HepG2 (cell line): ENCODE measurements around the gene METAP2. TPM values are rescaled to one million over a fixed set of nuclear protein-coding genes. Genes with fewer than 3 reads are reported as not detected.

Experiments
- ATAC-seq: fragments of 200-7000 bp; cut with Tn5 transposase; 3 replicates; pipeline ENCODE4 v1.9.1; 2020; ENCODE audit warnings: mild to moderate bottlenecking, moderate library complexity
- BruUV-seq: library from RNA; stranded (reverse); fragments of 400-500 nt; replicated peaks from 2 replicates; lab custom pipeline; 2021; lab: Mats Ljungman, UMichigan
- CTCF ChIA-PET: fragments of 300-600 bp; formaldehyde crosslinking; extraction: SDS; loops from one replicate; lab custom pipeline; 2021; ENCODE audit warnings: low total read pairs, inconsistent platforms, low intra/inter-chr PET ratio; lab: Yijun Ruan, JAX
- POLR2A ChIA-PET: fragments of 350-600 bp; sonication (Branson Sonifier 250); formaldehyde crosslinking; loops from one replicate; lab custom pipeline; 2020; ENCODE audit warnings: antibody characterized with exemption, inconsistent platforms; lab: Yijun Ruan, JAX
- DNase-seq: peaks from one replicate; pipeline ENCODE4 v3.0.0-alpha.2; 2015; ENCODE audit warnings: low spot score
- FAIRE-seq: peaks from 3 replicates; lab custom pipeline; 2011; peaks lifted over from hg19 to GRCh38; lab: Jason Lieb, UNC
- H2AFZ ChIP-seq: one replicate; pipeline ENCODE4 v1.6.1; 2011; ENCODE audit warnings: low read length, inconsistent platforms
- H3K27ac ChIP-seq: fragments of 300-600 bp; 3 replicates; pipeline ENCODE4 v1.8.0; 2011; ENCODE audit warnings: mixed run types, mild to moderate bottlenecking, mixed read lengths, low read length, inconsistent platforms; ENCODE audit not compliant: insufficient read depth; ENCODE audit errors: extremely low read length
- H3K27me3 ChIP-seq, 2 experiments: fragments of 200-600 bp in 1 of 2; 2 replicates in 1 of 2; 3 replicates in 1 of 2; pipeline versions ENCODE4 v1.6.0 to v1.8.0; 2011; ENCODE audit warnings: low read length in 2 of 2, mild to moderate bottlenecking in 2 of 2, moderate library complexity in 2 of 2, inconsistent platforms in 1 of 2; ENCODE audit not compliant: insufficient read depth in 2 of 2, control insufficient read depth in 1 of 2
- H3K36me3 ChIP-seq, 2 experiments: fragments of 200-600 bp in 1 of 2; replicated peaks in 1 of 2; 2 replicates in 1 of 2; 3 replicates in 1 of 2; pipeline versions ENCODE4 v1.5.1 to v1.8.0; 2011; ENCODE audit warnings: low read length in 2 of 2, inconsistent platforms in 1 of 2; ENCODE audit not compliant: insufficient read depth in 2 of 2, control insufficient read depth in 1 of 2
- H3K4me1 ChIP-seq: 2 replicates; pipeline ENCODE4 v1.5.1; 2012; ENCODE audit warnings: low read length, inconsistent platforms; ENCODE audit not compliant: insufficient read depth
- H3K4me2 ChIP-seq: 2 replicates; pipeline ENCODE4 v1.6.0; 2011; ENCODE audit warnings: low read depth, low read length, inconsistent platforms
- H3K4me3 ChIP-seq, 3 experiments: fragments of 200-600 bp in 1 of 3; sonication (generic), shearing (Covaris generic) in 1 of 3; replicated peaks in 1 of 3; 2 replicates each; pipeline ENCODE4 v1.5.1; 2011 to 2016; ENCODE audit warnings: low read length in 3 of 3, inconsistent platforms in 2 of 3, low read depth in 2 of 3, mild to moderate bottlenecking in 2 of 3, control low read depth in 1 of 3, mixed read lengths in 1 of 3; ENCODE audit not compliant: insufficient read depth in 1 of 3
- H3K79me2 ChIP-seq: one replicate; pipeline ENCODE4 v1.6.1; 2011; ENCODE audit warnings: low read length, inconsistent platforms; ENCODE audit not compliant: insufficient read depth
- H3K9ac ChIP-seq: 2 replicates; pipeline ENCODE4 v1.6.0; 2011; ENCODE audit warnings: mild to moderate bottlenecking, low read depth, low read length, inconsistent platforms; ENCODE audit not compliant: insufficient read depth
- H3K9me3 ChIP-seq: 2 replicates; pipeline ENCODE4 v1.5.1; 2012; ENCODE audit warnings: mild to moderate bottlenecking, low read length
- H4K20me1 ChIP-seq: 2 replicates; pipeline ENCODE4 v1.6.0; 2011; ENCODE audit warnings: inconsistent platforms, mild to moderate bottlenecking, low read length, moderate library complexity; ENCODE audit not compliant: insufficient read depth
- AKAP8 ChIP-seq: sonication (generic); formaldehyde crosslinking; IDR thresholded peaks from 2 replicates; pipeline ENCODE4 v1.5.1; 2020; ENCODE audit warnings: mild to moderate bottlenecking, missing genetic modification reagents
- GATA4 ChIP-seq: sonication (generic); IDR thresholded peaks from 2 replicates; pipeline ENCODE4 v1.6.1; 2016; ENCODE audit warnings: antibody characterized with exemption, low read depth, borderline replicate concordance
- SP2 ChIP-seq: sonication (generic); formaldehyde crosslinking; IDR thresholded peaks from 2 replicates; pipeline ENCODE4 v1.5.1; 2020; ENCODE audit warnings: mild to moderate bottlenecking, missing genetic modification reagents
- ZNF224 ChIP-seq: sonication (generic); formaldehyde crosslinking; IDR thresholded peaks from 2 replicates; pipeline ENCODE4 v1.5.0; 2020; ENCODE audit warnings: mild to moderate bottlenecking, missing genetic modification reagents
- WGBS: methylation state at CpG from one replicate; pipeline ENCODE4 v1.1.6; 2017; ENCODE audit warnings: low lambda C conversion rate; 5-methylcytosine and 5-hydroxymethylcytosine counted together
- in situ Hi-C: cut with HindIII; loops from 2 replicates; pipeline ENCODE4 v1.10.0; 2017; ENCODE audit warnings: low pct_unique_long_range_greater_than_20kb; ENCODE audit not compliant: extremely low pct_ligation_motif_present
- intact Hi-C: fragments of 100-400 bp; cut with micrococcal nuclease; formaldehyde crosslinking; loops from one replicate; pipeline ENCODE4 v1.10.0; 2022; ENCODE audit not compliant: unreplicated experiment
- polyA plus RNA-seq, 8 experiments: library from polyadenylated mRNA; depleted of rRNA in 3 of 8; stranded (reverse) in 7 of 8; unstranded in 1 of 8; fragments of >200 nt; fragmentation: Illumina TruSeq in 4 of 8; extraction: Trizol in 4 of 8; gene quantifications; 2 replicates each; pipeline versions ENCODE4 v1.2.1 to v1.2.3, GENCODE V29; 2011 to 2016; ENCODE audit warnings: low read depth in 4 of 8, missing spikeins in 1 of 8, mixed read lengths in 1 of 8; ENCODE audit not compliant: insufficient read depth in 1 of 8
- total RNA-seq, 5 experiments: library from RNA; depleted of rRNA; stranded (reverse); fragments of >200 nt; fragmentation: Illumina TruSeq; extraction: Trizol; gene quantifications; 2 replicates each; pipeline ENCODE4 v1.2.3, GENCODE V29; 2016; ENCODE audit warnings: low read depth in 1 of 5
- TF ChIP-seq, protein P1 (sequence below): sonication (generic); formaldehyde crosslinking; IDR thresholded peaks from 2 replicates; pipeline ENCODE4 v1.5.0; 2020; ENCODE audit warnings: mild to moderate bottlenecking, missing genetic modification reagents, borderline replicate concordance
- TF ChIP-seq, protein P2 (sequence below): IDR thresholded peaks from 2 replicates; pipeline ENCODE4 v1.6.1; 2016
- TF ChIP-seq, protein P3 (sequence below): sonication (generic); formaldehyde crosslinking; IDR thresholded peaks from 2 replicates; pipeline ENCODE4 v1.8.1; 2022; ENCODE audit warnings: low read depth, mild to moderate bottlenecking, missing genetic modification reagents

METAP2 gene
- total and polyA plus RNA-seq, 2 of the 13 experiments (the other 11 are each of a cell fraction or from before 2014, with no cell fraction given), result 67.8 to 131 TPM

DNA sequence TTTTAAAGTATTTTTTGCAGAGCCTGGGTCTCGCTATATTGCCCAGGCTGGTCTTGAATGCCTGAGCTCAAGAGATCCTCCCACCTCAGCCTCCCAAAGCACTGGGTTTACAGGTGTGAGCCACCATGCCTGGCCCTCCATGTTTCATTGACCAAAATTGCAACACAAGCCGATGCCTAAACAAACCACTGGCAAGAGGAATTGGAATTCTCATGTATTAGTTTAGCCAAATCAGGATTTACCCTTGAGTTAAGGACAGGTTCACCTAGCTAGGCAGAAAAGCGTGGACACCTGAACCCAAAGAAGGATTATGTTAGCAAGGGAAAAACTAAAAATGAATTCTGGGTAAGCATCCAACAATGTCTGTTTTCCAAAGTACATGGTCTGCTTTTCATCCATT is 14.6 kb upstream of the METAP2 start:
- no peak for DNase-seq
- no peaks in the 10 kb centered on the region for H3K9me3 ChIP-seq
- TF ChIP-seq, protein P1, sequence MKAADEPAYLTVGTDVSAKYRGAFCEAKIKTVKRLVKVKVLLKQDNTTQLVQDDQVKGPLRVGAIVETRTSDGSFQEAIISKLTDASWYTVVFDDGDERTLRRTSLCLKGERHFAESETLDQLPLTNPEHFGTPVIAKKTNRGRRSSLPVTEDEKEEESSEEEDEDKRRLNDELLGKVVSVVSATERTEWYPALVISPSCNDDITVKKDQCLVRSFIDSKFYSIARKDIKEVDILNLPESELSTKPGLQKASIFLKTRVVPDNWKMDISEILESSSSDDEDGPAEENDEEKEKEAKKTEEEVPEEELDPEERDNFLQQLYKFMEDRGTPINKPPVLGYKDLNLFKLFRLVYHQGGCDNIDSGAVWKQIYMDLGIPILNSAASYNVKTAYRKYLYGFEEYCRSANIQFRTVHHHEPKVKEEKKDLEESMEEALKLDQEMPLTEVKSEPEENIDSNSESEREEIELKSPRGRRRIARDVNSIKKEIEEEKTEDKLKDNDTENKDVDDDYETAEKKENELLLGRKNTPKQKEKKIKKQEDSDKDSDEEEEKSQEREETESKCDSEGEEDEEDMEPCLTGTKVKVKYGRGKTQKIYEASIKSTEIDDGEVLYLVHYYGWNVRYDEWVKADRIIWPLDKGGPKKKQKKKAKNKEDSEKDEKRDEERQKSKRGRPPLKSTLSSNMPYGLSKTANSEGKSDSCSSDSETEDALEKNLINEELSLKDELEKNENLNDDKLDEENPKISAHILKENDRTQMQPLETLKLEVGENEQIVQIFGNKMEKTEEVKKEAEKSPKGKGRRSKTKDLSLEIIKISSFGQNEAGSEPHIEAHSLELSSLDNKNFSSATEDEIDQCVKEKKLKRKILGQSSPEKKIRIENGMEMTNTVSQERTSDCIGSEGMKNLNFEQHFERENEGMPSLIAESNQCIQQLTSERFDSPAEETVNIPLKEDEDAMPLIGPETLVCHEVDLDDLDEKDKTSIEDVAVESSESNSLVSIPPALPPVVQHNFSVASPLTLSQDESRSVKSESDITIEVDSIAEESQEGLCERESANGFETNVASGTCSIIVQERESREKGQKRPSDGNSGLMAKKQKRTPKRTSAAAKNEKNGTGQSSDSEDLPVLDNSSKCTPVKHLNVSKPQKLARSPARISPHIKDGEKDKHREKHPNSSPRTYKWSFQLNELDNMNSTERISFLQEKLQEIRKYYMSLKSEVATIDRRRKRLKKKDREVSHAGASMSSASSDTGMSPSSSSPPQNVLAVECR (CRISPR knock-in tag), result no peak
- TF ChIP-seq SP2 (CRISPR knock-in tag) (no peak), ZNF224 (no peak), AKAP8 (no peak), GATA4 (no peak)
- TF ChIP-seq, protein P2, sequence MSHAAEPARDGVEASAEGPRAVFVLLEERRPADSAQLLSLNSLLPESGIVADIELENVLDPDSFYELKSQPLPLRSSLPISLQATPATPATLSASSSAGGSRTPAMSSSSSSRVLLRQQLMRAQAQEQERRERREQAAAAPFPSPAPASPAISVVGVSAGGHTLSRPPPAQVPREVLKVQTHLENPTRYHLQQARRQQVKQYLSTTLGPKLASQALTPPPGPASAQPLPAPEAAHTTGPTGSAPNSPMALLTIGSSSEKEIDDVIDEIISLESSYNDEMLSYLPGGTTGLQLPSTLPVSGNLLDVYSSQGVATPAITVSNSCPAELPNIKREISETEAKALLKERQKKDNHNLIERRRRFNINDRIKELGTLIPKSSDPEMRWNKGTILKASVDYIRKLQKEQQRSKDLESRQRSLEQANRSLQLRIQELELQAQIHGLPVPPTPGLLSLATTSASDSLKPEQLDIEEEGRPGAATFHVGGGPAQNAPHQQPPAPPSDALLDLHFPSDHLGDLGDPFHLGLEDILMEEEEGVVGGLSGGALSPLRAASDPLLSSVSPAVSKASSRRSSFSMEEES (CRISPR knock-in tag), result no peak
- TF ChIP-seq, protein P3, sequence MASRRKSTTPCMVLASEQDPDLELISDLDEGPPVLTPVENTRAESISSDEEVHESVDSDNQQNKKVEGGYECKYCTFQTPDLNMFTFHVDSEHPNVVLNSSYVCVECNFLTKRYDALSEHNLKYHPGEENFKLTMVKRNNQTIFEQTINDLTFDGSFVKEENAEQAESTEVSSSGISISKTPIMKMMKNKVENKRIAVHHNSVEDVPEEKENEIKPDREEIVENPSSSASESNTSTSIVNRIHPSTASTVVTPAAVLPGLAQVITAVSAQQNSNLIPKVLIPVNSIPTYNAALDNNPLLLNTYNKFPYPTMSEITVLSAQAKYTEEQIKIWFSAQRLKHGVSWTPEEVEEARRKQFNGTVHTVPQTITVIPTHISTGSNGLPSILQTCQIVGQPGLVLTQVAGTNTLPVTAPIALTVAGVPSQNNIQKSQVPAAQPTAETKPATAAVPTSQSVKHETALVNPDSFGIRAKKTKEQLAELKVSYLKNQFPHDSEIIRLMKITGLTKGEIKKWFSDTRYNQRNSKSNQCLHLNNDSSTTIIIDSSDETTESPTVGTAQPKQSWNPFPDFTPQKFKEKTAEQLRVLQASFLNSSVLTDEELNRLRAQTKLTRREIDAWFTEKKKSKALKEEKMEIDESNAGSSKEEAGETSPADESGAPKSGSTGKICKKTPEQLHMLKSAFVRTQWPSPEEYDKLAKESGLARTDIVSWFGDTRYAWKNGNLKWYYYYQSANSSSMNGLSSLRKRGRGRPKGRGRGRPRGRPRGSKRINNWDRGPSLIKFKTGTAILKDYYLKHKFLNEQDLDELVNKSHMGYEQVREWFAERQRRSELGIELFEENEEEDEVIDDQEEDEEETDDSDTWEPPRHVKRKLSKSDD (CRISPR knock-in tag), result no peak

More for the DNA sequence above, 14.6 kb upstream of the METAP2 start:
- Histone ChIP-seq H3K4me1 (peaks cover 29% of the 10 kb centered on the region), H3K4me2 (no peak overlapping the region), H4K20me1 (no peaks in the 10 kb centered on the region), H2AFZ (no peak overlapping the region), H3K4me3 (no peak overlapping the region), H3K27ac (no peak overlapping the region), H3K79me2 (no peaks in the 10 kb centered on the region), H3K36me3 (no peaks in the 10 kb centered on the region), H3K27me3 (no peaks in the 10 kb centered on the region; a peak in 1 of 5 replicates), H3K9ac (no peak overlapping the region)
- intact Hi-C loops, result no loop called here
- BruUV-seq, result no TSS peak
- POLR2A ChIA-PET, result interaction anchor here (1.7 to 1.9 kb wide), 2 partner anchors 14 kb away, joined by 5 to 7 read pairs; partner anchors contain the start of gene METAP2
- in situ Hi-C loops, result no loop called here
- 66% methylated on average over 3 of the region's 3 CpGs for WGBS
- CTCF ChIA-PET, result no interaction called here
- no peak for FAIRE-seq
- ATAC-seq, result no peak
